Keratinocyte (primary cell): ENCODE measurements around the gene MAGI2. TPM values are rescaled to one million over a fixed set of nuclear protein-coding genes. Genes with fewer than 3 reads are reported as not detected.

Experiments
- DNase-seq: peaks from one replicate; pipeline ENCODE4 v3.0.0-alpha.2; 2011; ENCODE audit warnings: low read depth, missing footprints, low spot score
- FAIRE-seq: peaks from 2 replicates; lab custom pipeline; 2011; peaks lifted over from hg19 to GRCh38; lab: Jason Lieb, UNC
- H2AFZ ChIP-seq: 2 replicates; pipeline ENCODE4 v1.6.0; 2012; ENCODE audit warnings: low read length, control low read depth, inconsistent platforms; ENCODE audit not compliant: control insufficient read depth
- H3K27ac ChIP-seq: 2 replicates; pipeline ENCODE4 v1.5.1; 2011; ENCODE audit warnings: low read length; ENCODE audit not compliant: control insufficient read depth, insufficient read depth
- H3K27me3 ChIP-seq: 3 replicates; pipeline ENCODE4 v1.6.0; 2011; ENCODE audit warnings: low read length; ENCODE audit not compliant: control insufficient read depth, insufficient read depth; ENCODE audit errors: extremely low read depth
- H3K36me3 ChIP-seq, 2 experiments: 2 replicates in 1 of 2; 3 replicates in 1 of 2; pipeline ENCODE4 v1.5.1; 2011; ENCODE audit warnings: low read length in 2 of 2, mild to moderate bottlenecking in 1 of 2; ENCODE audit not compliant: control insufficient read depth in 2 of 2, insufficient read depth in 2 of 2; ENCODE audit errors: extremely low read depth in 1 of 2
- H3K4me1 ChIP-seq: 3 replicates; pipeline ENCODE4 v1.5.1; 2011; ENCODE audit warnings: low read length; ENCODE audit not compliant: control insufficient read depth, insufficient read depth; ENCODE audit errors: extremely low read depth
- H3K4me2 ChIP-seq: 3 replicates; pipeline ENCODE4 v1.6.0; 2011; ENCODE audit warnings: low read depth, low read length; ENCODE audit not compliant: control insufficient read depth, insufficient read depth; ENCODE audit errors: extremely low read depth
- H3K4me3 ChIP-seq, 3 experiments: fragments of 200-600 bp in 1 of 3; sonication (generic) in 1 of 3; 2 replicates in 2 of 3; 3 replicates in 1 of 3; pipeline ENCODE4 v1.5.1; 2011 to 2016; ENCODE audit warnings: low read length in 3 of 3, mild to moderate bottlenecking in 3 of 3, control low read depth in 2 of 3, inconsistent platforms in 1 of 3, low read depth in 1 of 3, mixed read lengths in 1 of 3, mixed run types in 1 of 3, moderate library complexity in 1 of 3; ENCODE audit not compliant: control insufficient read depth in 2 of 3, insufficient read depth in 2 of 3; ENCODE audit errors: extremely low read depth in 1 of 3
- H3K79me2 ChIP-seq: 2 replicates; pipeline ENCODE4 v1.6.0; 2012; ENCODE audit warnings: low read length; ENCODE audit not compliant: control insufficient read depth, insufficient read depth
- H3K9ac ChIP-seq: 3 replicates; pipeline ENCODE4 v1.6.0; 2011; ENCODE audit warnings: low read length; ENCODE audit not compliant: control insufficient read depth, insufficient read depth; ENCODE audit errors: extremely low read depth
- H3K9me1 ChIP-seq: 3 replicates; pipeline ENCODE4 v1.6.0; 2011; ENCODE audit warnings: low read length; ENCODE audit not compliant: control insufficient read depth, insufficient read depth; ENCODE audit errors: extremely low read depth
- H3K9me3 ChIP-seq: 2 replicates; pipeline ENCODE4 v1.5.1; 2012; ENCODE audit warnings: low read depth, low read length; ENCODE audit not compliant: control insufficient read depth
- H4K20me1 ChIP-seq: 3 replicates; pipeline ENCODE4 v1.6.0; 2011; ENCODE audit warnings: low read length; ENCODE audit not compliant: control insufficient read depth, insufficient read depth; ENCODE audit errors: extremely low read depth
- CTCF ChIP-seq, 3 experiments: IDR thresholded peaks in 1 of 3; conservative IDR thresholded peaks in 1 of 3; optimal IDR thresholded peaks in 1 of 3; 2 replicates in 2 of 3; 3 replicates in 1 of 3; pipeline versions ENCODE3 to v1.5.1; 2011; ENCODE audit warnings: low read length in 3 of 3, mild to moderate bottlenecking in 3 of 3, moderate library complexity in 2 of 3, control low read depth in 1 of 3, inconsistent platforms in 1 of 3; ENCODE audit not compliant: insufficient read depth in 2 of 3; ENCODE audit errors: extremely low read depth in 1 of 3
- EZH2 ChIP-seq: IDR thresholded peaks from one replicate; pipeline ENCODE4 v1.6.1; 2012; ENCODE audit warnings: inconsistent platforms, mild to moderate bottlenecking, low read length, moderate library complexity
- dilution Hi-C: fragments of 300-500 bp; cut with MboI; formaldehyde crosslinking; loops from one replicate; pipeline ENCODE4 v1.7.0; 2020; ENCODE audit warnings: low sequenced_read_pairs; ENCODE audit not compliant: extremely low pct_ligation_motif_present
- polyA plus RNA-seq, 5 experiments: library from polyadenylated mRNA; depleted of rRNA in 3 of 5; stranded (reverse) in 3 of 5; stranded (forward) in 1 of 5; unstranded in 1 of 5; fragments of >200 nt; gene quantifications; 1 replicate in 1 of 5; 2 replicates in 3 of 5; 3 replicates in 1 of 5; pipeline versions ENCODE4 v1.2.1 to v1.2.3, GENCODE V29; 2011 to 2012; ENCODE audit warnings: missing spikeins in 2 of 5, low read depth in 1 of 5, low replicate concordance in 1 of 5

The MAGI2 gene
- polyA plus RNA-seq, 1 donor (not counting 4 experiments of a cell fraction or from before 2014, with no cell fraction given), result 0.07 TPM

GRCh38 chr7:79400222-79400621 lies 53.2 kb downstream of the MAGI2 start:
- no peaks in the 10 kb centered on the region for H3K9me3 ChIP-seq
- no peak for DNase-seq
- dilution Hi-C loops, result no loop called here
- H3K4me3 ChIP-seq, result no peak overlapping the region
- no peaks in the 10 kb centered on the region for H3K79me2 ChIP-seq
- no peak overlapping the region for H2AFZ ChIP-seq
- FAIRE-seq, result no peak
- no peaks in the 10 kb centered on the region for H3K9me1 ChIP-seq
- TF ChIP-seq CTCF (optimal IDR thresholded peaks at IDR 0.05 in 1 of 3, IDR thresholded peaks at IDR 0.05 in 1 of 3, conservative IDR thresholded peaks at IDR 0.05 in 1 of 3; ENCODE audit: extremely low read depth in 1 of 3, insufficient read depth in 2 of 3, low read length in 3 of 3) (no peak), EZH2 (no peak)
- H4K20me1 ChIP-seq, result no peaks in the 10 kb centered on the region
- no peak overlapping the region for H3K4me2 ChIP-seq
- no peak overlapping the region for H3K9ac ChIP-seq
- H3K36me3 ChIP-seq, result no peaks in the 10 kb centered on the region
- H3K27me3 ChIP-seq, result no peaks in the 10 kb centered on the region
- H3K4me1 ChIP-seq, result no peaks in the 10 kb centered on the region
- H3K27ac ChIP-seq, result no peak overlapping the region

GRCh38 chr7:79398138-79398749 lies 55.2 kb downstream of the MAGI2 start:
- Histone ChIP-seq H2AFZ (no peak overlapping the region), H3K27me3 (no peaks in the 10 kb centered on the region), H3K36me3 (no peaks in the 10 kb centered on the region), H3K9me1 (no peaks in the 10 kb centered on the region), H3K9me3 (no peaks in the 10 kb centered on the region), H3K9ac (no peak overlapping the region), H3K4me3 (no peak overlapping the region), H3K79me2 (no peaks in the 10 kb centered on the region), H3K4me1 (no peaks in the 10 kb centered on the region), H3K4me2 (no peak overlapping the region), H4K20me1 (no peaks in the 10 kb centered on the region), H3K27ac (no peak overlapping the region)
- no peak for TF ChIP-seq CTCF (optimal IDR thresholded peaks at IDR 0.05 in 1 of 3, IDR thresholded peaks at IDR 0.05 in 1 of 3, conservative IDR thresholded peaks at IDR 0.05 in 1 of 3; ENCODE audit: extremely low read depth in 1 of 3, insufficient read depth in 2 of 3, low read length in 3 of 3)
- TF ChIP-seq EZH2, result no peak
- DNase-seq (no peak), FAIRE-seq (no peak)
- dilution Hi-C loops, result no loop called here
